Fibroblast of the conjunctiva (primary cell): ENCODE results near the gene PIK3R5.
"Not testable (repeated sequence)": the region's sequence is repeated elsewhere in the genome, so short reads cannot be mapped to it uniquely, and the experiment has no call there.

ENCODE experiments used
- DNase-seq: peaks from one replicate; pipeline ENCODE4 v3.0.0-alpha.2; 2010; ENCODE audit warnings: low read depth

The PIK3R5 gene

GRCh38 chr17:8986295-8986694 lies 20.8 kb upstream of the PIK3R5 start:
- DNase-seq: no peak

- DNase-seq: no peak
These were observed 19.7 kb upstream of the PIK3R5 start for GRCh38 chr17:8985054-8985701.

GRCh38 chr17:8984225-8984624 lies 18.7 kb upstream of the PIK3R5 start:
- not testable (repeated sequence) for DNase-seq

GRCh38 chr17:8981443-8981842 lies 15.9 kb upstream of the PIK3R5 start:
- DNase-seq: no peak

GRCh38 chr17:8979715-8980114 lies 14.2 kb upstream of the PIK3R5 start:
- no peak for DNase-seq

- no peak for DNase-seq
These were observed 11.1 kb upstream of the PIK3R5 start for GRCh38 chr17:8976638-8977037.

GRCh38 chr17:8975091-8975725 lies 9.7 kb upstream of the PIK3R5 start:
- DNase-seq: no peak

- DNase-seq: no peak
These were observed 4.4 kb upstream of the PIK3R5 start for GRCh38 chr17:8969901-8970300.

GRCh38 chr17:8968503-8968902 lies 3.0 kb upstream of the PIK3R5 start:
- DNase-seq: no peak

GRCh38 chr17:8967861-8968260 lies 2.4 kb upstream of the PIK3R5 start:
- DNase-seq: no peak

- no peak for DNase-seq
These were observed 1.4 kb upstream of the PIK3R5 start for GRCh38 chr17:8966926-8967325.

GRCh38 chr17:8964801-8965393 lies 610 bp downstream of the PIK3R5 start:
- DNase-seq: no peak

- DNase-seq: no peak
These were observed 1.8 kb downstream of the PIK3R5 start for GRCh38 chr17:8963647-8964258.

GRCh38 chr17:8963014-8963413 lies 2.5 kb downstream of the PIK3R5 start:
- no peak for DNase-seq

- DNase-seq: no peak
These were observed 3.7 kb downstream of the PIK3R5 start for GRCh38 chr17:8961829-8962228.

- DNase-seq: no peak
These were observed 5.0 kb downstream of the PIK3R5 start for GRCh38 chr17:8960325-8961140.

GRCh38 chr17:8959312-8959918 lies 6.1 kb downstream of the PIK3R5 start:
- DNase-seq: no peak

- DNase-seq: no peak
These were observed 7.8 kb downstream of the PIK3R5 start for GRCh38 chr17:8957721-8958120.

- no peak for DNase-seq
These were observed 9.0 kb downstream of the PIK3R5 start for GRCh38 chr17:8956465-8956902.

- no peak for DNase-seq
These were observed 10.2 kb downstream of the PIK3R5 start for GRCh38 chr17:8955021-8955959.

- DNase-seq: no peak
These were observed 11.2 kb downstream of the PIK3R5 start for GRCh38 chr17:8954339-8954738.
